ENCODE measurements around the gene RETREG1.

Gene RETREG1

GRCh38 chr5:16573401-16573800, 43.4 kb downstream of the RETREG1 start:
- Histone ChIP-seq H2AFZ (ENCODE audit: low read length) (no peak overlapping the region), H3K27me3 (ENCODE audit: insufficient read depth, low read length, poor library complexity, severe bottlenecking) (no peaks in the 10 kb centered on the region), H4K20me1 (ENCODE audit: insufficient read depth, low read length, poor library complexity, severe bottlenecking) (no peaks in the 10 kb centered on the region), H3K4me3 (ENCODE audit: low read length, poor library complexity, severe bottlenecking) (no peak overlapping the region), H3K4me2 (ENCODE audit: low read depth, low read length, poor library complexity, severe bottlenecking) (no peak overlapping the region), H3K4me1 (ENCODE audit: insufficient read depth, low read length, poor library complexity, severe bottlenecking) (no peaks in the 10 kb centered on the region), H3K9me3 (ENCODE audit: insufficient read depth, low read depth, low read length) (no peaks in the 10 kb centered on the region; the same call in 1 of the 2 replicates), H3K79me2 (ENCODE audit: insufficient read depth, low read length) (no peaks in the 10 kb centered on the region), H3K9me2 (replicated peaks; ENCODE audit: low read depth, low read length) (no peaks in the 10 kb centered on the region), H3K36me3 (ENCODE audit: insufficient read depth, low read length) (no peaks in the 10 kb centered on the region), H3K9ac (ENCODE audit: low read depth, low read length, poor library complexity, severe bottlenecking) (no peak overlapping the region), H3F3A (ENCODE audit: low read depth) (no peaks in the 10 kb centered on the region)
- TF ChIP-seq EZH2phosphoT487 (IDR thresholded peaks at IDR 0.05; ENCODE audit: borderline replicate concordance) (no peak), CTCF (conservative IDR thresholded peaks at IDR 0.05; ENCODE audit: low read length) (no peak)

DNA sequence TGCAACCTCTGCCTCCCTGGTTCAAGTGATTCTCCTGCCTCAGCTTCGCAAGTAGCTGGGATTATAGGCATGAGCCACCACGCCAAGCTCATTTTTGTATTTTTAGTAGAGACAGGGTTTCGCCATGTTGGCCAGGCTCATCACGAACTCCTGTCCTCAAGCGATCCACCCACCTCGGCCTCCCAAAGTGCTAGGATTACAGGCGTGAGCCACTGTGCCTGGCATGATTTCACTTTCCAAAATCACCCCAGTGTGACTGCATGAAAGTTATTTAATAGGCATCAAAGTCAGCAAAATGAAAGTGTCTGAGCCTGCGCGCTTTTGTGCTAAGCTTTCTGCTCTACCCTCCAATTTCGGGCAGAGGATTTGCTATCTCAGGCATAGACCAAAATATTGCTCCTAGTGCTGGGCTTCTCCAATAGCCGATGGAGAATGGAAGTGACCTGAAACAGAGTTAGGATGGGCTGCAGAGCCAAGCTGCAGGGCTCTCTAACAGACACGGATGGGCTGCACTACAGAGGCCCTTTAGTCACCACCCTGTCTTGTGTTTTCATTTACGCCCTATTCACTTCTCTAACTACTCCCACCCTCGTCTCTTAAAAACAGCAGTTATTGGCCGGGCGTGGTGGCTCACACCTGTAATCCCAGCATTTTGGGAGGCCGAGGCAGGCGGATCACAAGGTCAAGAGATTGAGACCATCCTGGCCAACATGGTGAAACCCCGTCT, 44.3 kb downstream of the RETREG1 start:
- H3K9me2 ChIP-seq (replicated peaks; ENCODE audit: low read depth, low read length) = no peaks in the 10 kb centered on the region

GRCh38 chr5:16571016-16571415, 45.8 kb downstream of the RETREG1 start:
- Histone ChIP-seq H3F3A (ENCODE audit: low read depth) (no peaks in the 10 kb centered on the region), H3K79me2 (ENCODE audit: insufficient read depth, low read length) (no peaks in the 10 kb centered on the region), H4K20me1 (ENCODE audit: insufficient read depth, low read length, poor library complexity, severe bottlenecking) (no peaks in the 10 kb centered on the region), H3K9me3 (ENCODE audit: insufficient read depth, low read depth, low read length) (no peaks in the 10 kb centered on the region; the same call in 1 of the 2 replicates), H3K27me3 (ENCODE audit: insufficient read depth, low read length, poor library complexity, severe bottlenecking) (no peaks in the 10 kb centered on the region), H2AFZ (ENCODE audit: low read length) (no peak overlapping the region), H3K9me2 (replicated peaks; ENCODE audit: low read depth, low read length) (no peaks in the 10 kb centered on the region), H3K4me1 (ENCODE audit: insufficient read depth, low read length, poor library complexity, severe bottlenecking) (no peaks in the 10 kb centered on the region), H3K36me3 (ENCODE audit: insufficient read depth, low read length) (no peaks in the 10 kb centered on the region), H3K4me2 (ENCODE audit: low read depth, low read length, poor library complexity, severe bottlenecking) (no peak overlapping the region), H3K4me3 (ENCODE audit: low read length, poor library complexity, severe bottlenecking) (no peak overlapping the region), H3K9ac (ENCODE audit: low read depth, low read length, poor library complexity, severe bottlenecking) (no peak overlapping the region)
- no peak for TF ChIP-seq EZH2phosphoT487 (IDR thresholded peaks at IDR 0.05; ENCODE audit: borderline replicate concordance)
- TF ChIP-seq CTCF (conservative IDR thresholded peaks at IDR 0.05; ENCODE audit: low read length) = no peak

More for the DNA sequence above, 44.3 kb downstream of the RETREG1 start:
- Histone ChIP-seq H4K20me1 (ENCODE audit: insufficient read depth, low read length, poor library complexity, severe bottlenecking) (no peaks in the 10 kb centered on the region), H3K9ac (ENCODE audit: low read depth, low read length, poor library complexity, severe bottlenecking) (no peak overlapping the region), H3K79me2 (ENCODE audit: insufficient read depth, low read length) (no peaks in the 10 kb centered on the region), H3F3A (ENCODE audit: low read depth) (no peaks in the 10 kb centered on the region), H3K36me3 (ENCODE audit: insufficient read depth, low read length) (no peaks in the 10 kb centered on the region), H3K9me3 (ENCODE audit: insufficient read depth, low read depth, low read length) (no peaks in the 10 kb centered on the region; the same call in 1 of the 2 replicates), H3K4me1 (ENCODE audit: insufficient read depth, low read length, poor library complexity, severe bottlenecking) (no peaks in the 10 kb centered on the region), H3K4me2 (ENCODE audit: low read depth, low read length, poor library complexity, severe bottlenecking) (no peak overlapping the region), H3K27me3 (ENCODE audit: insufficient read depth, low read length, poor library complexity, severe bottlenecking) (no peaks in the 10 kb centered on the region), H2AFZ (ENCODE audit: low read length) (no peak overlapping the region), H3K4me3 (ENCODE audit: low read length, poor library complexity, severe bottlenecking) (no peak overlapping the region)
- TF ChIP-seq EZH2phosphoT487 (IDR thresholded peaks at IDR 0.05; ENCODE audit: borderline replicate concordance) (no peak), CTCF (conservative IDR thresholded peaks at IDR 0.05; ENCODE audit: low read length) (no peak)
